OCI-LY7 (cell line): ENCODE measurements around the gene DIPK1B. TPM values are rescaled to one million over a fixed set of nuclear protein-coding genes. Genes with fewer than 3 reads are reported as not detected.

ENCODE experiments used
- BruUV-seq: library from RNA; stranded (reverse); fragments of 400-500 nt; replicated peaks from 2 replicates; lab custom pipeline; 2021; lab: Mats Ljungman, UMichigan
- CTCF ChIA-PET: fragments of 300-600 bp; sonication (Branson Sonifier 250); formaldehyde crosslinking; loops from one replicate; lab custom pipeline; 2022; ENCODE audit warnings: antibody characterized with exemption; ENCODE audit not compliant: unreplicated experiment; lab: Charles Lee
- POLR2A ChIA-PET: fragments of 300-600 bp; sonication (Branson Sonifier 250); formaldehyde crosslinking; loops from one replicate; lab custom pipeline; 2022; ENCODE audit warnings: antibody characterized with exemption; lab: Charles Lee
- DNase-seq: peaks from one replicate; pipeline ENCODE4 v3.0.0-alpha.2; 2015; ENCODE audit warnings: low spot score
- H2AFZ ChIP-seq: fragments of 200-600 bp; sonication (generic), shearing (Covaris generic); 2 replicates; pipeline ENCODE4 v1.6.1; 2014; ENCODE audit warnings: mild to moderate bottlenecking, antibody characterized with exemption, low read length, moderate library complexity
- H3K27ac ChIP-seq: fragments of 200-600 bp; sonication (generic); 2 replicates; pipeline ENCODE4 v1.5.1; 2014; ENCODE audit warnings: mixed run types, low read depth, mild to moderate bottlenecking, moderate library complexity, low read length, inconsistent platforms; ENCODE audit not compliant: poor library complexity, severe bottlenecking
- H3K36me3 ChIP-seq: fragments of 200-600 bp; sonication (generic); 2 replicates; pipeline ENCODE4 v1.6.1; 2014; ENCODE audit warnings: mild to moderate bottlenecking, antibody characterized with exemption, low read length, moderate library complexity, mixed read lengths; ENCODE audit not compliant: insufficient read depth
- H3K4me1 ChIP-seq: fragments of 200-600 bp; sonication (generic); 2 replicates; pipeline ENCODE4 v1.5.1; 2014; ENCODE audit warnings: mild to moderate bottlenecking, low read length; ENCODE audit not compliant: insufficient read depth, poor library complexity, severe bottlenecking
- H3K4me2 ChIP-seq: fragments of 200-600 bp; sonication (generic); 2 replicates; pipeline ENCODE4 v1.6.1; 2014; ENCODE audit warnings: mild to moderate bottlenecking, low read length
- H3K4me3 ChIP-seq: fragments of 200-600 bp; sonication (generic); 2 replicates; pipeline ENCODE4 v1.5.1; 2014; ENCODE audit warnings: mild to moderate bottlenecking, low read depth, low read length; ENCODE audit not compliant: poor library complexity, severe bottlenecking
- H3K79me2 ChIP-seq: fragments of 200-600 bp; sonication (generic); 2 replicates; pipeline ENCODE4 v1.6.1; 2016; ENCODE audit warnings: low read depth, mild to moderate bottlenecking, low read length, moderate library complexity, mixed read lengths; ENCODE audit not compliant: insufficient read depth
- H3K9me2 ChIP-seq: fragments of 200-600 bp; sonication (generic); 2 replicates; pipeline ENCODE4 v1.6.1; 2016; ENCODE audit warnings: mild to moderate bottlenecking, low read length, mixed read lengths; ENCODE audit not compliant: insufficient read depth
- H3K9me3 ChIP-seq: fragments of 200-600 bp; sonication (generic); 2 replicates; pipeline ENCODE4 v1.6.1; 2014; ENCODE audit warnings: mild to moderate bottlenecking, mixed run types, low read length, mixed read lengths
- H4K20me1 ChIP-seq: fragments of 200-600 bp; sonication (generic); 2 replicates; pipeline ENCODE4 v1.6.1; 2014; ENCODE audit warnings: mild to moderate bottlenecking, antibody characterized with exemption, low read length, moderate library complexity, mixed read lengths; ENCODE audit not compliant: insufficient read depth
- EZH2phosphoT487 ChIP-seq: fragments of 200-600 bp; sonication (generic); IDR thresholded peaks from 2 replicates; pipeline ENCODE4 v1.6.1; 2018; ENCODE audit warnings: low read depth, borderline replicate concordance, mild to moderate bottlenecking, mixed run types, antibody characterized with exemption, low read length, moderate library complexity, mixed read lengths
- intact Hi-C: fragments of 100-400 bp; cut with micrococcal nuclease; formaldehyde crosslinking; loops from one replicate; pipeline ENCODE4 v1.10.0; 2022; ENCODE audit not compliant: unreplicated experiment
- total RNA-seq, 2 experiments: library from RNA; depleted of rRNA in 1 of 2; stranded (reverse); fragments of >200 nt in 1 of 2; shearing (Covaris generic) in 1 of 2; gene quantifications; 2 replicates each; pipeline ENCODE4 v1.2.3, GENCODE V29; 2014 to 2022
- TF ChIP-seq, protein P1 (sequence below): fragments of 200-600 bp; sonication (generic); conservative IDR thresholded peaks from 2 replicates; pipeline ENCODE4 v1.5.1; 2014; ENCODE audit warnings: mild to moderate bottlenecking, antibody characterized with exemption, low read length, moderate library complexity, mixed read lengths

The DIPK1B gene
- total RNA-seq, 2 experiments from 2014 or later = 0.30 to 13.3 TPM

DNA sequence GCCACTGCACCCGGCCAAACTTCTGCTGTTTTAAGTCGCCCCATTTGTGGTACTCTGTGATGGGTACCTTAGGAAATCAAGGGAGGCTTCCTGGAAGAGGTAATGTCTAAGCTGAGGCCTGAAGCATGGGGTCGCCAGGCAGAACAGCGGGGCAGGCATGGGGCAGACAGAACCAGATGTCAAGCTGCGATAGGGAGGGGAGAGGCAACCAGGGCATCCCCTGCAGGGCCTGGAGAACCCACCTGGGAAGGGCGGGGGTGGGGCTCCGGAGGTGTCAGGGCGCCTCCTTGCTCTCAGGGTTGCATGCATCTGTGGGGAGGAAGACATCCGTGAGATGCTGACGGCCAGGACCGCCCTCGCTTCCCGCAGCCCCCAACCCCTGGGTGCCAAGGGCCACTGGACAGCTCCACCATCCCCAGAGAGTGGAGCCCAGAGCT lies 49.2 kb downstream of the DIPK1B start:
- intact Hi-C loops = no loop called here
- TF ChIP-seq EZH2phosphoT487 = no peak
- TF ChIP-seq, protein P1, sequence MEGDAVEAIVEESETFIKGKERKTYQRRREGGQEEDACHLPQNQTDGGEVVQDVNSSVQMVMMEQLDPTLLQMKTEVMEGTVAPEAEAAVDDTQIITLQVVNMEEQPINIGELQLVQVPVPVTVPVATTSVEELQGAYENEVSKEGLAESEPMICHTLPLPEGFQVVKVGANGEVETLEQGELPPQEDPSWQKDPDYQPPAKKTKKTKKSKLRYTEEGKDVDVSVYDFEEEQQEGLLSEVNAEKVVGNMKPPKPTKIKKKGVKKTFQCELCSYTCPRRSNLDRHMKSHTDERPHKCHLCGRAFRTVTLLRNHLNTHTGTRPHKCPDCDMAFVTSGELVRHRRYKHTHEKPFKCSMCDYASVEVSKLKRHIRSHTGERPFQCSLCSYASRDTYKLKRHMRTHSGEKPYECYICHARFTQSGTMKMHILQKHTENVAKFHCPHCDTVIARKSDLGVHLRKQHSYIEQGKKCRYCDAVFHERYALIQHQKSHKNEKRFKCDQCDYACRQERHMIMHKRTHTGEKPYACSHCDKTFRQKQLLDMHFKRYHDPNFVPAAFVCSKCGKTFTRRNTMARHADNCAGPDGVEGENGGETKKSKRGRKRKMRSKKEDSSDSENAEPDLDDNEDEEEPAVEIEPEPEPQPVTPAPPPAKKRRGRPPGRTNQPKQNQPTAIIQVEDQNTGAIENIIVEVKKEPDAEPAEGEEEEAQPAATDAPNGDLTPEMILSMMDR = no peak
- H3K4me3 ChIP-seq = no peak overlapping the region
- no peak for DNase-seq
- H4K20me1 ChIP-seq = no peaks in the 10 kb centered on the region
- no peaks in the 10 kb centered on the region for H3K36me3 ChIP-seq
- H3K4me2 ChIP-seq = no peak overlapping the region
- H3K9me2 ChIP-seq = no peaks in the 10 kb centered on the region
- peaks cover 3% of the 10 kb centered on the region for H3K4me1 ChIP-seq
- no peak overlapping the region for H3K27ac ChIP-seq
- H2AFZ ChIP-seq = no peak overlapping the region
- BruUV-seq = no TSS peak
- CTCF ChIA-PET = interaction anchor here (0.7 kb wide), 1 partner anchor 276 kb away, joined by 12 read pairs; no protein-coding TSS in a partner anchor
- POLR2A ChIA-PET = no interaction called here
- H3K79me2 ChIP-seq = no peaks in the 10 kb centered on the region
- no peaks in the 10 kb centered on the region for H3K9me3 ChIP-seq

DNA sequence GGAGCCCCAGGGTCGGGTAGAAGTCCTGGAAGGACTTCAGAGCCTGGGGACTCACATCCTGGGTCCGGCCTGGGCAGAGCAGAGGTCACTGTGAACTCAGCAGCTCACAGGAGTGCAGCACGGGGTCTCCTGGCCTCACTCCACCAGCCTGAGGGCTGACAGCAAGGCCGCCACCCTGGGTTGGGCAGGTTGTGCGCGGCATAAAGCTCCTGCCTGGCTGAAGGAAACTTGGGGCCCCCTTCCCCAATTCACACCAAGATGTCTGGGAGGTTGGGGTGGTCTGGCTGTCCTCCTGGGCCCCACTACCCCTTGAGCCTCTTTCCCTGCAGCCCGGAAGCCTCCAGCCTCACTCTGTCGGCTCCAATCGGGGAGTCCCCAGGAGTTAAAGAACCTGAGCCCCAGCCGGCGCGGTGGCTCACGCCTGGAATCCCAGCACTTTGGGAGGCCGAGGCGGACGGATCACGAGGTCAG lies 49.9 kb downstream of the DIPK1B start:
- CTCF ChIA-PET = no interaction called here
- H3K27ac ChIP-seq = no peak overlapping the region
- no TSS peak for BruUV-seq

More for the DNA sequence above, 49.9 kb downstream of the DIPK1B start:
- no peaks in the 10 kb centered on the region for H4K20me1 ChIP-seq
- H3K9me2 ChIP-seq = no peaks in the 10 kb centered on the region
- H2AFZ ChIP-seq = no peak overlapping the region
- intact Hi-C loops = no loop called here
- H3K9me3 ChIP-seq = no peaks in the 10 kb centered on the region
- H3K36me3 ChIP-seq = no peaks in the 10 kb centered on the region
- no peak for DNase-seq
- TF ChIP-seq, protein P1 = no peak
- no peaks in the 10 kb centered on the region for H3K79me2 ChIP-seq
- peaks cover 3% of the 10 kb centered on the region for H3K4me1 ChIP-seq
- POLR2A ChIA-PET = no interaction called here
- H3K4me2 ChIP-seq = no peak overlapping the region
- H3K4me3 ChIP-seq = no peak overlapping the region
